IPS DF 4.7 (cell line): ENCODE data around the gene DDOST.
"Not testable (repeated sequence)": the region's sequence is repeated elsewhere in the genome, so short reads cannot be mapped to it uniquely, and the experiment has no call there.

Source experiments
- DNase-seq: peaks from one replicate; pipeline ENCODE4 v3.0.0-alpha.2; 2013; ENCODE audit warnings: low spot score; ENCODE audit errors: extremely low read depth

DDOST gene

DNA sequence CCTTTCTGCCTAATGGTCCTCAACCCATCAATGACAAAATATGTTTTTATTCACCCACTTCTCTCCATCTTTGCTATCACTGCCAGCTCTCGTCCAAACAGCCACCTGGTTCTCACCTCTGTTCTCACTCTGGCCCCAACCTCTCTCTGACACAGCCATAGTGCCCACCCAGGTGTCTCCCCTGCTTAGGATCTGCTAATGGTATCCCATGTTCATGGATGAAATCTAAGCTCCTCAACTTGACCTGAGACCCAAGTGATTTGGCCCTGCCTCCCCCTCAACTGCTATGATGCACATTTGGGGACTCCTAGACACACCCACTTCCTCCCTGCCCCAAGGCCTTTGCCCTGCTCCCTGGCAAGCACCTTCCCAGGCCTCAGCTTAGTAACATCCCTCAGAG is 30.7 kb upstream of the DDOST start:
- no peak for DNase-seq

DNA sequence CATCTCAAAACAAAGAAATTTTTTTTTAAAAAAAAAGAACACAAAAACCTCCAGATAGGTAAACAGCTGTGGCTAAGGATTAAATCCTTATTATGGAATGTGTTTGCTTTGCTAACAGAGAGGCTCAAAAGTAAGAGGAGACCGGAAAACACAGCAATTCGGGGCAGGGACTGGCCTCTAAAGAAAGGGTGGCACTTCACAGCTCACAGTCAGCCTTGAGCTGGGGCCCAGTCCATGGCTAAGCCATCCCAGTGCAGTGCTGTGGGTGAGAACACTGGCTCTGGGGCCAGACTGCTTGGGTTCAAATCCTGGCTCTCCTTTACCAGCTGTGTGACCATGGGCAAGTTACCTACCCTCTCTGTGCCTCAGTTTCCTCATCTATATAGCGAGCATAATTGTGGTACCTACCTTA is 28.5 kb upstream of the DDOST start:
- no peak for DNase-seq

DNA sequence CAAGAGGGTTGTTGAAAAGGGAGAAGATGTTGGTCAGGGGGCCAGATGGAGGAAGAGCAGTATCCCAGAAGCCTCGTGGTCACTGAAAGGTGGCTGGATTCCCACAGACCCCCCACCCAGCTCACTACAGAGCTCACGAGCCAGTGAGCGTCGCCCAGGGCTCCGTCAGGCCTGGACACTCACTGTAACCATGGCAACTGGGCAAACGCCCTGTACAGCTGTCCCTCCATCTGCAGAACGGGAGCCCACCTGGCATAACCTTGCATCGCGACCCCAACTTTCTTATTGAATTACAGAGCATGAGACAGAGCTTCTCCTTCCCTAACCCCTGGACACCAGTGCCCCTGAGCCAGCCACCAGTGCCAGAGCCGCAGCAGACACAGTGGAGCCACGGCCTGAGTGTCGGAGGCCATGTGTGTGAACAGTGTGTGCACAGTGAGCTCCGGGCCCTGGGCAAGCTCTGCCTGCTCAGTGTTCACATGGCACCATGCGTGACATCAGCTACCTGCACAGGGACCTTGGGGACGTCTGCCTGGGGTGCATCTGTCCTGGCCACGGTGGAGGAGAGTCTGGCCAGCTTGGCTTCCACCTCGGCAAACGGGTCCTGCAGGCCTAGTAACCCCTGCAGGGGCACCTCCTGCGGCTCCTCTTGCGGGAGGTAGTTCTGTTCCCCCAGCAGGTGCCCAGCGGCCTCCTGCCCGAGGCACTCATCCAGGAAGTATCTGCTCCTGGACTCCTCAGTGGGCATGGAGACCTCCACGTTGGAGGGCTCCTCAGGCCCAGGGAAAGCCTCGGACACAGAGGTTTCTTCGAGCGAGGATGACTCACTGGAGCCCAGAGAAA is 25.9 kb upstream of the DDOST start:
- DNase-seq, result no peak

DNA sequence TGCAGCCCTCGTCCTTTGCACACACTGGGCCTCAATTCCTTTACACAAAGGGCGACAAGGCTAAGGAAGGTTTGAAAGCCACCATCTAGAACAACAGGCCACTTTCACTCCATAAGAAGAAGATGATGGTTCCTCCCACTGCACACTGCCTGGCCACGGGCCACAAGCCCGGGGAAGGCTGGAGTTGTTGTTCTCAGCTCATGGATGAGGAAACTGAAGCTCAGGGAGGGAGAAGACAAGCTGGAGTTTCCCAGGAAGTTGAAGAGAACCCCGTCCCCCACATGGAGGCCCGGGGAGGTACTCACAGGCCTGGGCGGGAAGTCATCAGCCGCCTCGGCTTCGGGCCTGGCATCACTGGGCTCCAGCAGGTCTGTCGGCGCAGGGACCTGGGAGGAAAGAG is 24.6 kb upstream of the DDOST start:
- DNase-seq, result no peak

DNA sequence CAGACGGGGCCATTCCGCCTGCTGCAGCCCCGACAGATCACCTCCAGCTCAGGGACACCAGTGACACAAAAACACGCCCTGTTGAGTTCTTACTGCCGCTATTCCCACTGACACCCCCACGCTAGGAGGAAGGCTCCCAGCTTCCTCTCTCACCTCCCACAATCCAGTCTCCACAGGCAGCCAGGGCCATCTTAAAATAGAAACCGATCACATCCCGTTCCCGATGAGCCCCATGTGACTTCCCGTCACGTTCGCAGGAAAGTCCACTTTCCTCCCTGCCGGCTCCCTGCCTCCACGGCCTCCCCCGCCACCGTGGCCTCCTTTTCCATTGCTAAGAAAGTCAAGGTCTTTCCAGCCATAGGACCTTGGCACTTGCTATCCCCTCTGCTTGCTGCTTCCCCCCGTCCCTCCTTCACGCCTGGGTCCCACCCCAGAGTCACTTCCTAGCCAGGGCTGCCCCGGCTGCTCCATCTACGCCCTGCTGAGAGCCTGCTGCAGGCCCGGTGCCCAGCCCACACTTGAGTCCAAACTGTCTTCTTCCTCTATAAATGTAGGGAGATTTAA is 24.0 kb upstream of the DDOST start:
- DNase-seq, result no peak

DNA sequence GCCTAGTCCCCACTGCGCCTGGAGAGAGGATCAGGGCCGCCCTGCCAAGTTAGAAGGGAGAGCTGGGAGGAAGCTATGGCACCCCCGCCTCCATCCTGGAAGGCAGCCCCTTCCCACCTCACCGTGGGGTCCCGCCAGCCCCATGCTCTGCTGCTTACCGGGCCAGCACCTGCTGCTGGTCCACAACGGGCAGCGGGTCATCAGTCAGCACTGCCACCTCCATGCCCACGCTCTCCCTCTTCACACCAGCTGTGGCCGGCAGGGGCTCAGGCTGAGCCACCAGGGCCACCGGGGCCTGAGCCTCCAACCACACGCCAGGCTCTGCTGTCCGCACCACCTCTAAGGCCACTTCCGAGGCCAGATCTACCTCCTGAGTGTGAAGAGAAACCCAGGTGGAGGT is 23.5 kb upstream of the DDOST start:
- DNase-seq, result no peak

DNA sequence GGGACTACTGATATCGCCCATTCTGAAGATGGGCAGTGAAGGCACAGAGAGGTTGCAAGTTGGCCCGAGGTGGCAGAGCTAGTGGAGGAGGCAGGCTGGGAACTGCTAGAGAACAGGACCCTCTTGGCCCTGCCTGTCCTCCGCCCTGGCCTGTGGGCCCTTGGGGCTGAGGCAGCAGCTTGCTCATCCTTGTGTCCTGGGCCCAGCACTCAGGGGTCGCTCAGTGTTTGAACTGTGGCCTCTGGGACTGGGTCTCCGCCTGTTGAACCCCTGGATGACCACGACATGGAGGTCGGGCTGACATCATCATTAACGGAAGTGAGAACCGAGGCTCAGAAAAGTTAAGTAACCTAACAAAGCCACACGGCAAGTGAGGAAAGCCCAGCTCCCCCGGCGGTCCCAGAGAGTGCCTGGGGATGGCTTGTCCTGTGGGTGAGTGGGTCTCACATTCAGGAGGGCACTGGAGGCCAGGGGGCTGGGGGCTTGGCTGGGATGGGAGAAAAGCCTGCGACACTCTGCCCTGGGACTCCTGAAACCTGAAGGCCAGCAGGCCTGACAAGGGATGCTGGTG is 23.0 kb upstream of the DDOST start:
- DNase-seq, result no peak

DNA sequence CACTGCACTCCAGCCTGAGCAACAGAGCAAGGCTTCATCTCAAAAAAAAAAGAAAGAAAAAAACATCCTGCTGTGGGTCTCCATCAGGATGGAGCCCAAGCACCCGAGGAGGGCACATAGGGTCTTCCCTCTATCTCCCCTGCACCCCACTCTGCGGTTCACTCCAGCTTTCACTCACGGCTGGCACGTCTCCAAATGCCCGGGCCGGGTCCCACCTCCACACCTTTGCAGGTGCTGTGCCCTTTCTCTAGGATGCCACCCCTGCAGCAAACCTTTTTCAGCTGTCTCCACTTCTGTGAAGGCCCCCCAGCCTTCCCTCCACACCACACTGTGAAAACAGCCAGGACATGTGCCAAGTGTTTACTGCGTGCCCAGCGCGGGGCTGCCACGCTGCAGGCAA is 22.4 kb upstream of the DDOST start:
- DNase-seq, result no peak

DNA sequence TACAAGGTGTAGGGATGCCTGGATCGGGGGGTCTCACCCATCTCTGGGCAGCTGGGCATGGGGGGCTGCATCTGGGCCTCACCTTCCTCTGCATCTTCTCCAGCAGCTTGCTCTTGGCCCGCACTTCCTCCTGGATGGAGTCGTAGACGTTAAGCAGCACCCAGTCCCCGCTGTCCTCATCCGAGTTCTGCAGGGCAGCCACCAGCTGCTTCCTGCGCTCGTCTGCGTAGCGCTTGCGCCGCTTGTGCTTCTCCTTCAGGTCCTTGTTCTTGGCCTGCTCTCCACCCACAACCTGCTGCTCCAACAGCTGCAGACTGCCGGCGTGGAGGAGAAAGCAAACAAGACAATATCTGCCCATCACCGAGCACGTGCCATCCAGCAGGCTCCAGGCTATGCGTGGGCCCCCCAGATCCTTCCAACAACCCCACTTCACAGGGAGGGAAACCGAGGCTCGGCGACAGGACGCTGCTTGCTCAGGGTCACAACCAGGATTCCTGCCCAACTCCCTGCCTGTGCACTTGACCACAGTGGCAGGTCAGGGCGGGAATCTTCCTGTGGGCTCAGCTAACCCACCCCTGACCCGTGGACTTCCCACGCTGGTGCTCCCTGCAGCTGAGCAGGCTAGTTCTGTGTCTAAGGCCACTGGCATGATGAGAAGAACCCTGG is 21.5 kb upstream of the DDOST start:
- DNase-seq, result no peak

DNA sequence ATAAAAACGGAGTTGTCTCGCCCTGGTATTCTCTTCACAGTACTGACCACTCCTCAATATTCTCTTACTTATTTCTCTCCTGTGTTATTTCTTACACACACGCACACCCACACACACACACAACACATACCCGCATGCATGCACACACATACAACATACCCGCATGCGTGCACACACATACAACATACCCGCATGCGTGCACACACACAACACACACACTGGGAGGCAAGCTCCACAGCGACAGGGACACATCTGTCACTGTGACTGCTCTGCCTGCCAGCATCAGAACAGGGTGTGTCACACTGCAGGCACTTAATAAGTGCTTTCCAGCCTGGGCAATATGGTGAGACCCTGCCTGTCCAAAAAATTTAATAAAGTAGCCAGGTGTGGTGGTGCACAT is 20.8 kb upstream of the DDOST start:
- DNase-seq, result no peak

DNA sequence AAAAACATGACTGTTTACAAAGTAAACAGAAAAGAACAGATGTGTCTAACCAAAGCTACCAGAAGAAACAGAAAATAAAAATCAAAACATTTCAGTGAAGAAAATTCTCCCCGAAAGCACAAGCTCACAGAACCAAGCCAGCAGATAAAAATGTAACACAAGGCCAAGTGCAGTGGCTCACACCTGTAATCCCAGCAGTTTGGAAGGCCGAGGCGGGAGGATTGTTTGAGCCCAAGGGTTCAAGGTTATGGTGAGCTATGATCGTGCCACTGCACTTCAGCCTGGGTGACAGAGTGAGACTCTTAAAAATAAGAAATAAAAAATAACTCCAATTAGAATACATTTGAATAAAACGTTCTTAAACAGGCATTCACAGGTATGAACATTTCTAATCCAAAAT is 19.1 kb upstream of the DDOST start:
- no peak for DNase-seq

DNA sequence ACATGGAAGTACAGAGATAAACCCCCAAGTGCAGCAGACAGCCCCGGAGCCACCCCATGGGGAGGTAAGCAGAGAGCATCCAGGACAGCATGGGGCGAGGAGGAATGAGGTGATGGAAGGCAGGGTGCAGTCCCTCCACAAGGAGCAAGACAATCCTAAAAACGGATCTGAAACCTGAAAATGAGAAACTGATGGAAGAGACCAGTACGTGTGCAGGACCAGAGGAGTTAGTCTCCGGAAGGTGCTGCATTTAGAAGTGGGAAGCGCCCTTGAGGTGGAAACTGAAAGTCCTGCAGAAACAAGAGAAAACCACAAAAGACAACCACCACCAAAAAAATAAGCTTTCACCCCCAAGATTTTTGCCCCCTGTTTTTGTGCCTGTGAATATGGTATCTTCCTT is 17.4 kb upstream of the DDOST start:
- no peak for DNase-seq

DNA sequence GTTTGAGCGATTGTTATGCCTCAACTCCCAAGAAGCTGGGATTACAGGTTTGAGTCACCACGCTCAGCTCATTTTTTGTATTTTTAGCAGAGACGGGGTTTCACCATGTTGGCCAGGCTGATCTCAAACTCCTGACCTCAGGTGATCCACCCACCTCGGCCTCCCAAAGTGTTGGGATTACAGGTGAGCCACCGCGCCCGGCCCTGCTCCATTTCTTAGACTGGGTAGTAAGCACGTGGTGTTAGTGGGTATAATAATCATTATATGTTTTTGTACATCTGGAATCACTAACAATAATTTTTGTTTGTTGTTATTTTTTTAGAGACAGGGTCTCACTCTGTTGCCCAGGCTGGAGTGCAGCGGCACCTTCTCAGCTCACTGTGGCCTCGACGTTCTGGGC is 12.5 kb upstream of the DDOST start:
- DNase-seq, result not testable (repeated sequence)

DNA sequence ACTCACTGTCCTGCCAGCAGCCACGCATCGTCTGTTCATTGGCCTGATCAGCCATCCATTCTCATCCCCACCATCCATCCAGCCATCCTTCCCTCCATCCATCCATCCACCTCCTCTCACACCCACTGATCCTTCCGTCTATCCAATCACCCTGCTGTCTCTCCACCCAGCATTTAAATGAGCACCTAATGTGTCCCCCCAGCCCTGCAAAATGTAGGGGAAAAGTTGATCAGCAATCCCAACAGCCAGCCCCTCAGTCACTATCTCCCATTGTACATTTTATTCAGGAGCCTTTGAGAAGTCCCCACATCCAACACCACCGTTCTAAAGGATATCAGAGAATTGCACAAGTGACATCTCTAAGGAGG is 11.1 kb upstream of the DDOST start:
- DNase-seq, result no peak

DNA sequence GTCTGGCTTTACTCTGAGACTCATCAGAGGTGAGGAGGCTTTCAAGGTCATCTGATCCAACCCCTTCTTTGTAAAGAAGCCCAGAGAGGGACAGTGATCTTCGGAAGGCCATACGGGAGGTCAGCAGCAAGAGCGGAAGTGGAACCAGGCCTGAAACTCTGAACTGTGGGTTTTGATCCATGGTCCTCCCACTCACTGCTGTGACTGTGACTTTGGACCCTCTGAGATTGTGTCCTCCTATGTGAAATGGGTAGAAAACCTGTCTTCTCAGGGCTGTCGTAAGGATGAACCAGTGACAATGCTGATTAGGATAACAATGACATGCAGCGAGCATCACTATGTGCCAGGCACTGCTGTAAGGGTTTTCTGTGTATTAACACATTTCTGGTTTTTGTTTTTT is 9.8 kb upstream of the DDOST start:
- DNase-seq, result no peak

DNA sequence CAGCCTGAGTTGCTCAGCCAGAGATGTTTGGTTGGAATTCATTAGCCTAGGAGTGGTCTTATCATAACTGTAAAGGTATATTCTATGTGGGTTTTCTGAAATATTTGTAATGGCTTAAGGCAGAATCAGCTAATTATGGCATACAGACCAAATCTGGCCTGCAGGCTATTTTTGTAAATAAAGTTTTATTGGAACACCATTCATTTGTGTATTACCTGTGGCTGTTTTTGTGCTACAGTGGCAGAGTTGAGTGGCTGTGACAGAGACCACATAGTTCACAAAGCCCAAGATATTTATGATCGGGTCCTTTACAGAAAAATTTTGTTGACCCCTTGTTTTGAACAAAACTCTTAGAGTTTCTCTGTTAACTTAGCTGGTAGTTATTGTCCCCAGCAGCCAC is 7.4 kb upstream of the DDOST start:
- no peak for DNase-seq

DNA sequence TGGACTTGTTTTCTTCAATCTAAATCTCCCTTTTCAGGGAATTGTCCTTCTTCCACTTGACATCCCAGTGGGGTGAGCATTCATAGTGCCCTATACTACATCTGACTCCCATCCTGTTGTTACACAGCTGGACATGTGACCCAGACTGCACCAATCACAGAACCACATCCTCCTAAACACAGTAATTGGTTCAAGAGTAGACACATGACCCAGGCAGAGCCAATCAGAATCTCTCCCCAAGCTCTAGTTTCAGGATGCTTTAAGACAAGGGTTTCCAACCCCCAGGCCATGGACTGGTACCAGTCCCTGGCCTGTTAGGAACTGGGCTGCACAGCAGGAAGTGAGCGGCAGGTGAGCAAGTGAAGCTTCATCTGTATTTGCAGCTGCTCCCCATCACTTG is 5.6 kb upstream of the DDOST start:
- no peak for DNase-seq

DNA sequence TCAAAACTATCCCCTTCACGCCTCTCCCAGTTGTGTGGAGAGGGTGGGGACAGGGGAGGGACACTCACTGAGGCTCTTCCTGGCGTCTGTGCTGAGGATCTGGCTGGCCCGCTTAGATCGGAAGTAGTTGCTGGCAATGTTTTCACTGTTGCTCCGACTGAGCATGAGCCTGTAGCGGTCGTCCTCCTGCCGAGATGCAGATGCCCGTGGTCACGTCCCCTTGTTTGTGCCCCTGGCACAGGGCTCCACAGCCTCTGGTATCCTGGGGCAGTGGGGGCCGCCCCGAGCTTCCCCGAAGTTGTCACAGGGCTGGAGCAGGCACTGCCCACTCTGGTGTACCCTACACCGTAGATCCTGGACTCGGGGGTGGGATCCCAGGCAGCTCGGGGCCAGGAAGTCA is 5.0 kb upstream of the DDOST start:
- no peak for DNase-seq

DNA sequence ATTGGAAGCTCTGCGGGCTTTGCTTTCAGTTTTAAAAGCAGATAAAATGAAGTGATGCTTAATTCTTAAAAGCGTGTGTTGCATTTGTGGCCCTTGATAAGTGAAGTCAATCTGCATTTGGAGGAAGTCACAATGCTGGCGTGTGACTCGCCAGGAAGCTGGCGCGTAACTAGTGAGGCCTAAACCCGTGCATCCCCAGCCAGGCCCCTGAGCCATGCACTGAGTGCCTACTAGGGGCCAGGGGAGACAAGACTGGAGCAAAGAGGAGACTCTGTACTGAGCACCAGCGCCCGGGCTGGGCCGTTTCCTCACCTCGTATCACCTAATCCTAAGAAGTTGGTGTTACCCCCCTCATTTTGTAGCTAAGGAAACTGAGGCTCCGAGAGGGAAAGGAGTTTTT is 4.6 kb upstream of the DDOST start:
- DNase-seq, result no peak

DNA sequence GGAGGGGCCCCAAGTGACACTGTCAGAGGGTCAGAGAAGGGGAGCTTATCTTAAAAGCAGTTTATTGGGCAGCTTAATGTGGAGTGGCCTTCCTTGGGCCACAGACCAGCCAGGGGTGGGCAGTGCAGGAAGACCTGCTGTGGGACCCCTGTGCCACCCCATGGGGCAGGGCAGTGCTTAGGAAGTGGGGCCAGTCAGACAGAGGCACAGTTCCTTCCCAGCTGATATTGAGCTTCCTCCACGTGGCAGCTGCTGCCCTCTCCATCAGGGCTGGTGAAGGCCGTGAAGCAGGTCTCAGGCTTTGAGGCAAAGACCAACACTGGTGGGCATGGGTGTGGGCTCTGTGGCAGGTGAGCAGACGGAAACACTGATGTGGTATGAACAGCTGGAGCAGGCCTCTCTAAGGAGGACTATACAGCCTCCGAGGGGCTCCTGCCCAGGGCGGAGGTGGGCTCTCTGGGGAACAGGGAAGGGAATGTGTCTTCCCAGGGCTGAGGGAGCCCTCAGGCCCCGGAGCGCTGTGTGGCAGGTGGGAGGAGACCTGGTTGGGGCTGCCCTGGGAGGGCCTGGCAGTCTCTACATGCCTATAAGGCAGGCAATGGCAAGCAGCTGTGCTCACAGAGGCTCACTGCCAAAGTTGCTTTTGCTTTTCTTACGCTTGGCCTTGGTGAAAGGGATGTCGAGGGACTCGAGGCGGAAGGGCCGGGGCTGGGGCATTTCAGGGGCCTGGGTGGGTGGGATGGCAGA is 3.0 kb upstream of the DDOST start:
- DNase-seq, result no peak

DNA sequence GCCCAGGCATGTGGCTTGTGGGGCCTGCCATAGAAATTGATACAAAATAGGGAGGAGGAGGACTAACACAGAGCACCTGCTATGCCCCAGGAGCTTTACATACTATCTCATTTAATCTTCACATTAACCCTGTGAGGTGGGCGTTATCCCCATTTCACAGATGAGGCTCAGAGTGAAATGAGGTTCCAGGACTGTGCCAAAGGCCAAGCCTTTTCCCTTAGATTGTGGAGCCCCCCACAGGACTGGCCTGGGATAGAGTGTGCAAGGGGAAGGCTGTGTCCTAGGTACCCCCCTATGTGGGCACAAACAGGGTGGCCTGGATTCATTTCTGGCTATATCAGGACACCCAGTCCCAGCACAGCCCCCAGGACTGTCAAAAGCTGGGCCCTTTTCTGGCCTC is 2.2 kb upstream of the DDOST start:
- no peak for DNase-seq

DNA sequence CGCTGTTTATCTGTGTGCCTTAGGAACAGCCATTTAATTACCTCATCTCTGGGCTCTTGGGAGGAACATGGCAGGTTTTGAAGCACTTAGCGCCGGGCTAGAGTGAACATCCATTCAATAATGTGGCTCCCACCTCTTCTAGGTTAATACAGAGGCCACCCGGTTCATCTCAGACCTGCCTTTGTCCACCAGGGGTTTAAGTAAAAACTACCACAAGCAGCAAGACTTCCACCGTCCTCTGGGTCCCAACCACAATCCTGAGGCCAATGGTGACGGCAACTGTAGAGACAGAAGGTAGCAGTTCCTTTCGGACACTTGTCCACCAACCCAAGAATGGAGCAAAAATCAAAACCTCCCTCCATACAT is 924 bp upstream of the DDOST start:
- no peak for DNase-seq
